Brain microvascular endothelial cell (primary cell): ENCODE results near the gene NFATC1.

Experiments
- DNase-seq: peaks from one replicate; pipeline ENCODE4 v3.0.0-alpha.2; 2020
- H3K27ac ChIP-seq: fragments of 250-450 bp; sonication (Bioruptor Pico); 2 replicates; pipeline ENCODE4 v1.5.1; 2020; ENCODE audit warnings: mild to moderate bottlenecking, moderate library complexity
- H3K27me3 ChIP-seq: fragments of 250-450 bp; sonication (Bioruptor Pico); replicated peaks from 2 replicates; pipeline ENCODE4 v1.5.1; 2020; ENCODE audit warnings: mild to moderate bottlenecking
- H3K36me3 ChIP-seq: fragments of 250-450 bp; sonication (Bioruptor Pico); replicated peaks from 2 replicates; pipeline ENCODE4 v1.5.1; 2020; ENCODE audit warnings: mild to moderate bottlenecking
- H3K4me3 ChIP-seq: 2 replicates; pipeline ENCODE4 v1.5.1; 2011; ENCODE audit warnings: low read depth, mild to moderate bottlenecking, control low read depth, low read length, moderate library complexity
- CTCF ChIP-seq: IDR thresholded peaks from 2 replicates; pipeline ENCODE4 v1.5.1; 2011; ENCODE audit warnings: low read depth, mild to moderate bottlenecking, moderate library complexity, low read length, control low read depth, inconsistent platforms; ENCODE audit errors: missing control alignments
- in situ Hi-C: cut with HindIII; loops from 2 replicates; pipeline ENCODE4 v1.10.0; 2017; ENCODE audit warnings: low sequenced_read_pairs, low pct_ligation_motif_present

NFATC1 gene

GRCh38 chr18:79576686-79577351 lies 181.1 kb downstream of the NFATC1 start:
- Histone ChIP-seq H3K27me3 (no peaks in the 10 kb centered on the region), H3K36me3 (no peaks in the 10 kb centered on the region), H3K4me3 (no peak overlapping the region), H3K27ac (no peak overlapping the region)
- no peak for DNase-seq
- in situ Hi-C loops, result no loop called here
- no peak for TF ChIP-seq CTCF

- no peaks in the 10 kb centered on the region for H3K27me3 ChIP-seq
- no peak for TF ChIP-seq CTCF
- in situ Hi-C loops, result no loop called here
These were observed 182.0 kb downstream of the NFATC1 start for GRCh38 chr18:79577451-79578395.

GRCh38 chr18:79578396-79579260 lies 182.9 kb downstream of the NFATC1 start:
- DNase-seq, result no peak
- Histone ChIP-seq H3K27ac (no peak overlapping the region), H3K36me3 (no peaks in the 10 kb centered on the region), H3K27me3 (no peaks in the 10 kb centered on the region), H3K4me3 (no peak overlapping the region)
- no peak for TF ChIP-seq CTCF
- in situ Hi-C loops, result no loop called here

More at GRCh38 chr18:79577451-79578395, 182.0 kb downstream of the NFATC1 start:
- peak; percentile 31 for DNase-seq
- no peak overlapping the region for H3K27ac ChIP-seq
- H3K4me3 ChIP-seq, result no peak overlapping the region
- H3K36me3 ChIP-seq, result no peaks in the 10 kb centered on the region
